ENCODE results near the gene NBPF11.
"Not testable (repeated sequence)": the region's sequence is repeated elsewhere in the genome, so short reads cannot be mapped to it uniquely, and the experiment has no call there.

DNA sequence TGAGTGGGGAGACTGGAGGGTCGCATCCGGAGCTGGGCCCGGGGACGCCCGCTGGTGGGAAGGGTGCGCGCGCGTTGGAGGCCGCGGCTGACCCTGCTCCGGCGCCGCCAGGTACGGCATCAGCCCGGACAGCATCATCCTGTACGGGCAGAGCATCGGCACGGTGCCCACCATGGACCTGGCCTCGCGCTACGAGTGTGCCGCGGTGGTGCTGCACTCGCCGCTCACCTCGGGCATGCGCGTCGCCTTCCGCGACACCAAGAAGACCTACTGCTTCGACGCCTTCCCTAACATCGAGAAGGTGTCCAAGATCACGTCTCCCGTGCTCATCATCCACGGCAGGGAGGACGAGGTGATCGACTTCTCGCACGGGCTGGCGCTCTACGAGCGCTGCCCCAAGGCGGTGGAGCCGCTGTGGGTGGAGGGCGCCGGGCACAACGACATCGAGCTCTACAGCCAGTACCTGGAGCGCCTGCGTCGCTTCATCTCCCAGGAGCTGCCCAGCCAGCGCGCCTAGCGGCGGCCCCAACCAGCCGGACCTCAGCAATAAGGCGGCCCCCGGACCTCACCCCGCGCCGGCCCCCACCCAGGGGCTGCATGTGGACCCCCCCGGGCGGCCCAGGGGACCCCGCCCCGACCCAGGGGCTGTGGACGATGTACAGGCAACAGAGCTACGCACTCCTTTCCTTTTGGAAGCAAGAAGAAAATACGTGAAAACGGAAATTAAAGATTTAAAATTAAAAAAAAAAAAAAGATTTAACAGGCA, 2.8 kb downstream of the NBPF11 start:
- TF ChIP-seq, protein P1, sequence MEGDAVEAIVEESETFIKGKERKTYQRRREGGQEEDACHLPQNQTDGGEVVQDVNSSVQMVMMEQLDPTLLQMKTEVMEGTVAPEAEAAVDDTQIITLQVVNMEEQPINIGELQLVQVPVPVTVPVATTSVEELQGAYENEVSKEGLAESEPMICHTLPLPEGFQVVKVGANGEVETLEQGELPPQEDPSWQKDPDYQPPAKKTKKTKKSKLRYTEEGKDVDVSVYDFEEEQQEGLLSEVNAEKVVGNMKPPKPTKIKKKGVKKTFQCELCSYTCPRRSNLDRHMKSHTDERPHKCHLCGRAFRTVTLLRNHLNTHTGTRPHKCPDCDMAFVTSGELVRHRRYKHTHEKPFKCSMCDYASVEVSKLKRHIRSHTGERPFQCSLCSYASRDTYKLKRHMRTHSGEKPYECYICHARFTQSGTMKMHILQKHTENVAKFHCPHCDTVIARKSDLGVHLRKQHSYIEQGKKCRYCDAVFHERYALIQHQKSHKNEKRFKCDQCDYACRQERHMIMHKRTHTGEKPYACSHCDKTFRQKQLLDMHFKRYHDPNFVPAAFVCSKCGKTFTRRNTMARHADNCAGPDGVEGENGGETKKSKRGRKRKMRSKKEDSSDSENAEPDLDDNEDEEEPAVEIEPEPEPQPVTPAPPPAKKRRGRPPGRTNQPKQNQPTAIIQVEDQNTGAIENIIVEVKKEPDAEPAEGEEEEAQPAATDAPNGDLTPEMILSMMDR (IDR thresholded peaks at IDR 0.05; ENCODE audit: insufficient read depth, low read length, poor library complexity, severe bottlenecking), result not testable (repeated sequence)
- TF ChIP-seq EZH2phosphoT487 (conservative IDR thresholded peaks at IDR 0.05; ENCODE audit: low read length), result not testable (repeated sequence)

All from SU-DHL-6 (cell line).